ENCODE data around the gene EPX.

EPX gene

DNA sequence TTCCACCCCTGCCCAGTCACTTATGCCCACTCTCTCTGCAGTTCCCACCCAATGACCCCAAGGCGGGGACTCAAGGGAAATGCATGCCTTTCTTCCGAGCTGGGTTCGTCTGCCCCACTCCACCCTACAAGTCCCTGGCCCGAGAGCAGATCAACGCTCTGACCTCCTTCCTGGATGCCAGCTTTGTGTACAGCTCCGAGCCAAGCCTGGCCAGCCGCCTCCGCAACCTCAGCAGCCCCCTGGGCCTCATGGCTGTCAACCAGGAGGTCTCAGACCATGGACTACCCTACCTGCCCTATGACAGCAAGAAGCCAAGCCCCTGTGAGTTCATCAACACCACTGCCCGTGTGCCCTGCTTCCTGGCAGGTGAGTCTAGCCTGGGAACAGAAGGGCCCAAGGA is 59.6 kb downstream of the EPX start:
- POLR2A ChIA-PET, result interaction anchor here (0.7 kb wide), 1 partner anchor 37 kb away, joined by 7 read pairs; no protein-coding TSS in a partner anchor
- Histone ChIP-seq H3K4me3 (ENCODE audit: low read depth, low read length) (no peak overlapping the region), H3K27ac (ENCODE audit: extremely low read depth, low read depth, low read length) (no peak overlapping the region), H3K36me3 (ENCODE audit: control insufficient read depth in 2 of 2, insufficient read depth in 1 of 2, low read length in 2 of 2) (no peaks in the 10 kb centered on the region), H3K4me1 (ENCODE audit: control insufficient read depth, insufficient read depth, low read length) (no peaks in the 10 kb centered on the region), H3K9me3 (ENCODE audit: control insufficient read depth, insufficient read depth, low read depth, low read length) (no peaks in the 10 kb centered on the region)
- CTCF ChIA-PET, result interaction anchor here (0.7 to 1.6 kb wide), 3 partner anchors 52 to 130 kb away, joined by 3 to 5 read pairs (median 4); no protein-coding TSS in a partner anchor
- TF ChIP-seq ZNF624 (tag by site-specific recombination; IDR thresholded peaks at IDR 0.05) (no peak), ZNF791 (tag by site-specific recombination; IDR thresholded peaks at IDR 0.05) (no peak), ZNF423 (tag by site-specific recombination; IDR thresholded peaks at IDR 0.05) (no peak), ZNF561 (tag by site-specific recombination; IDR thresholded peaks at IDR 0.05; ENCODE audit: borderline replicate concordance) (no peak), ZNF600 (tag by site-specific recombination; IDR thresholded peaks at IDR 0.05) (no peak), ZNF701 (tag by site-specific recombination; IDR thresholded peaks at IDR 0.05) (no peak), ZNF394 (tag by site-specific recombination; IDR thresholded peaks at IDR 0.05; ENCODE audit: borderline replicate concordance) (no peak), ZNF529 (tag by site-specific recombination; IDR thresholded peaks at IDR 0.05; ENCODE audit: insufficient replicate concordance) (no peak), HOXD13 (CRISPR knock-in tag; IDR thresholded peaks at IDR 0.05; ENCODE audit: borderline replicate concordance) (no peak), ZNF843 (tag by site-specific recombination; IDR thresholded peaks at IDR 0.05) (no peak), ZNF248 (tag by site-specific recombination; IDR thresholded peaks at IDR 0.05) (no peak), ZIC2 (tag by site-specific recombination; IDR thresholded peaks at IDR 0.05) (no peak), ZXDB (tag by site-specific recombination; IDR thresholded peaks at IDR 0.05) (no peak), BCL11A (tag by site-specific recombination; IDR thresholded peaks at IDR 0.05; ENCODE audit: low read depth) (no peak)
- TF ChIP-seq, protein P1, sequence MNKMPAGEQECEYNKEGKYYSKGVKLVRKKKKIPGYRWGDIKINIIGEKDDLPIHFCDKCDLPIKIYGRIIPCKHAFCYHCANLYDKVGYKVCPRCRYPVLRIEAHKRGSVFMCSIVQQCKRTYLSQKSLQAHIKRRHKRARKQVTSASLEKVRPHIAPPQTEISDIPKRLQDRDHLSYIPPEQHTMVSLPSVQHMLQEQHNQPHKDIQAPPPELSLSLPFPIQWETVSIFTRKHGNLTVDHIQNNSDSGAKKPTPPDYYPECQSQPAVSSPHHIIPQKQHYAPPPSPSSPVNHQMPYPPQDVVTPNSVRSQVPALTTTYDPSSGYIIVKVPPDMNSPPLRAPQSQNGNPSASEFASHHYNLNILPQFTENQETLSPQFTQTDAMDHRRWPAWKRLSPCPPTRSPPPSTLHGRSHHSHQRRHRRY (tag by site-specific recombination; IDR thresholded peaks at IDR 0.05), result no peak
- TF ChIP-seq, protein P2, sequence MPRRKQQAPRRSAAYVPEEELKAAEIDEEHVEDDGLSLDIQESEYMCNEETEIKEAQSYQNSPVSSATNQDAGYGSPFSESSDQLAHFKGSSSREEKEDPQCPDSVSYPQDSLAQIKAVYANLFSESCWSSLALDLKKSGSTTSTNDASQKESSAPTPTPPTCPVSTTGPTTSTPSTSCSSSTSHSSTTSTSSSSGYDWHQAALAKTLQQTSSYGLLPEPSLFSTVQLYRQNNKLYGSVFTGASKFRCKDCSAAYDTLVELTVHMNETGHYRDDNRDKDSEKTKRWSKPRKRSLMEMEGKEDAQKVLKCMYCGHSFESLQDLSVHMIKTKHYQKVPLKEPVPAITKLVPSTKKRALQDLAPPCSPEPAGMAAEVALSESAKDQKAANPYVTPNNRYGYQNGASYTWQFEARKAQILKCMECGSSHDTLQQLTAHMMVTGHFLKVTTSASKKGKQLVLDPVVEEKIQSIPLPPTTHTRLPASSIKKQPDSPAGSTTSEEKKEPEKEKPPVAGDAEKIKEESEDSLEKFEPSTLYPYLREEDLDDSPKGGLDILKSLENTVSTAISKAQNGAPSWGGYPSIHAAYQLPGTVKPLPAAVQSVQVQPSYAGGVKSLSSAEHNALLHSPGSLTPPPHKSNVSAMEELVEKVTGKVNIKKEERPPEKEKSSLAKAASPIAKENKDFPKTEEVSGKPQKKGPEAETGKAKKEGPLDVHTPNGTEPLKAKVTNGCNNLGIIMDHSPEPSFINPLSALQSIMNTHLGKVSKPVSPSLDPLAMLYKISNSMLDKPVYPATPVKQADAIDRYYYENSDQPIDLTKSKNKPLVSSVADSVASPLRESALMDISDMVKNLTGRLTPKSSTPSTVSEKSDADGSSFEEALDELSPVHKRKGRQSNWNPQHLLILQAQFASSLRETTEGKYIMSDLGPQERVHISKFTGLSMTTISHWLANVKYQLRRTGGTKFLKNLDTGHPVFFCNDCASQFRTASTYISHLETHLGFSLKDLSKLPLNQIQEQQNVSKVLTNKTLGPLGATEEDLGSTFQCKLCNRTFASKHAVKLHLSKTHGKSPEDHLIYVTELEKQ (tag by site-specific recombination; IDR thresholded peaks at IDR 0.05; ENCODE audit: borderline replicate concordance), result no peak
- TF ChIP-seq, protein P3, sequence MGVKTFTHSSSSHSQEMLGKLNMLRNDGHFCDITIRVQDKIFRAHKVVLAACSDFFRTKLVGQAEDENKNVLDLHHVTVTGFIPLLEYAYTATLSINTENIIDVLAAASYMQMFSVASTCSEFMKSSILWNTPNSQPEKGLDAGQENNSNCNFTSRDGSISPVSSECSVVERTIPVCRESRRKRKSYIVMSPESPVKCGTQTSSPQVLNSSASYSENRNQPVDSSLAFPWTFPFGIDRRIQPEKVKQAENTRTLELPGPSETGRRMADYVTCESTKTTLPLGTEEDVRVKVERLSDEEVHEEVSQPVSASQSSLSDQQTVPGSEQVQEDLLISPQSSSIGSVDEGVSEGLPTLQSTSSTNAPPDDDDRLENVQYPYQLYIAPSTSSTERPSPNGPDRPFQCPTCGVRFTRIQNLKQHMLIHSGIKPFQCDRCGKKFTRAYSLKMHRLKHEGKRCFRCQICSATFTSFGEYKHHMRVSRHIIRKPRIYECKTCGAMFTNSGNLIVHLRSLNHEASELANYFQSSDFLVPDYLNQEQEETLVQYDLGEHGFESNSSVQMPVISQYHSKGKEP (tag by site-specific recombination; IDR thresholded peaks at IDR 0.05), result no peak
- TF ChIP-seq, protein P4, sequence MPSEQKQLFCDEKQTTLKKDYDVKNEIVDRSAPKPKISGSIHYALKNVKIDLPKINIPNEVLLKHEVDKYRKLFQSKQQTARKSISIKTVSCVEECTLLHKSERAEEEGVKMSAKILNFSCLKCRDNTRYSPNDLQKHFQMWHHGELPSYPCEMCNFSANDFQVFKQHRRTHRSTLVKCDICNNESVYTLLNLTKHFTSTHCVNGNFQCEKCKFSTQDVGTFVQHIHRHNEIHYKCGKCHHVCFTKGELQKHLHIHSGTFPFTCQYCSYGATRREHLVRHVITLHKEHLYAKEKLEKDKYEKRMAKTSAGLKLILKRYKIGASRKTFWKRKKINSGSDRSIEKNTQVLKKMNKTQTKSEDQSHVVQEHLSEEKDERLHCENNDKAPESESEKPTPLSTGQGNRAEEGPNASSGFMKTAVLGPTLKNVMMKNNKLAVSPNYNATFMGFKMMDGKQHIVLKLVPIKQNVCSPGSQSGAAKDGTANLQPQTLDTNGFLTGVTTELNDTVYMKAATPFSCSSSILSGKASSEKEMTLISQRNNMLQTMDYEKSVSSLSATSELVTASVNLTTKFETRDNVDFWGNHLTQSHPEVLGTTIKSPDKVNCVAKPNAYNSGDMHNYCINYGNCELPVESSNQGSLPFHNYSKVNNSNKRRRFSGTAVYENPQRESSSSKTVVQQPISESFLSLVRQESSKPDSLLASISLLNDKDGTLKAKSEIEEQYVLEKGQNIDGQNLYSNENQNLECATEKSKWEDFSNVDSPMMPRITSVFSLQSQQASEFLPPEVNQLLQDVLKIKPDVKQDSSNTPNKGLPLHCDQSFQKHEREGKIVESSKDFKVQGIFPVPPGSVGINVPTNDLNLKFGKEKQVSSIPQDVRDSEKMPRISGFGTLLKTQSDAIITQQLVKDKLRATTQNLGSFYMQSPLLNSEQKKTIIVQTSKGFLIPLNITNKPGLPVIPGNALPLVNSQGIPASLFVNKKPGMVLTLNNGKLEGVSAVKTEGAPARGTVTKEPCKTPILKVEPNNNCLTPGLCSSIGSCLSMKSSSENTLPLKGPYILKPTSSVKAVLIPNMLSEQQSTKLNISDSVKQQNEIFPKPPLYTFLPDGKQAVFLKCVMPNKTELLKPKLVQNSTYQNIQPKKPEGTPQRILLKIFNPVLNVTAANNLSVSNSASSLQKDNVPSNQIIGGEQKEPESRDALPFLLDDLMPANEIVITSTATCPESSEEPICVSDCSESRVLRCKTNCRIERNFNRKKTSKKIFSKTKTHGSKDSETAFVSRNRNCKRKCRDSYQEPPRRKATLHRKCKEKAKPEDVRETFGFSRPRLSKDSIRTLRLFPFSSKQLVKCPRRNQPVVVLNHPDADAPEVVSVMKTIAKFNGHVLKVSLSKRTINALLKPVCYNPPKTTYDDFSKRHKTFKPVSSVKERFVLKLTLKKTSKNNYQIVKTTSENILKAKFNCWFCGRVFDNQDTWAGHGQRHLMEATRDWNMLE (tag by site-specific recombination; conservative IDR thresholded peaks at IDR 0.05; ENCODE audit: low read depth), result no peak
